Bronchus fibroblast of lung (primary cell): ENCODE results near the gene GJD2. TPM values are rescaled to one million over a fixed set of nuclear protein-coding genes. Genes with fewer than 3 reads are reported as not detected.

ENCODE experiments used
- total RNA-seq: library from RNA; depleted of rRNA; stranded (reverse); fragments of >200 nt; gene quantifications from 2 replicates; pipeline ENCODE4 v1.2.3, GENCODE V29; 2015

Gene GJD2
- total RNA-seq, result not detected in 2 replicates

DNA sequence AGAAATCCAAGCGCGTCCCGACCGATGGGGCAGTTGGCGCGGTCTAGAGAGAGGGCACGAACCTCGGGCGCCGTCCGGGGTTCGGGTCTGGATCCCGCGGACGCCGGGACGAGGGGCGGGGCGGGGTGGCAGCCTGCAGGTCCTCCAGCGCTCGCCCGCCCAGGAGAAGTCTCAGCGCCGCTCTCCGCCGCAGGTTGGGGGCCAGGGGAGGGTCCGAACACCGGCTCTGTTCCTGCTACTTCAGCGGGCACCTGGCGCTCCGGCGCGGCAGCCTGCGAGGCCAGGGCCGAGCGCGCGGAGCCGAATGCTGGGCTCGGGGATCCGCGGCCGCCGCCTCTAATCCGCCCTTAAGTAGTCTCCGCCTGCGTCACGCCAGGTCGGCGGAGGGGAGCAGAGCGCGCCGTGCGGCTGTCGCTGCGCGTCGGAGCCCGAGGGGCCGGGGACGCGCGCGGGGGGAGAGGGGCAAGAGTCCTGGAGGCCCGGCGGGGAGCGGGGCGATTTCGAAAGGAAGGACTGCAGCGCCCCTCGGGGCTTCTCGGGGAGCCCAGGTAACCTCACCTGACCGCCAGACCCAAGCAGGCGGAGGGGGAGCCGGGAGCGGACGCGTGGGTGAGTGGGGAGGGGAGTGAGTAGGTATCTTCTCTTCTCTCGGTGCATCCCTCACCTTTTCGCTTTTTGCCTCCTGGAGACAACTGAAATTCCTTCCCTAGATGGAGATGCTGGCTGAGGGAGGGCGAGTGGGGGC lies at the start of gene GJD2:
TSS of gene GJD2 (minus strand) at position 325 of the 745 bp plus-strand sequence. CDS start 510 bp downstream, outside the sequence.

DNA sequence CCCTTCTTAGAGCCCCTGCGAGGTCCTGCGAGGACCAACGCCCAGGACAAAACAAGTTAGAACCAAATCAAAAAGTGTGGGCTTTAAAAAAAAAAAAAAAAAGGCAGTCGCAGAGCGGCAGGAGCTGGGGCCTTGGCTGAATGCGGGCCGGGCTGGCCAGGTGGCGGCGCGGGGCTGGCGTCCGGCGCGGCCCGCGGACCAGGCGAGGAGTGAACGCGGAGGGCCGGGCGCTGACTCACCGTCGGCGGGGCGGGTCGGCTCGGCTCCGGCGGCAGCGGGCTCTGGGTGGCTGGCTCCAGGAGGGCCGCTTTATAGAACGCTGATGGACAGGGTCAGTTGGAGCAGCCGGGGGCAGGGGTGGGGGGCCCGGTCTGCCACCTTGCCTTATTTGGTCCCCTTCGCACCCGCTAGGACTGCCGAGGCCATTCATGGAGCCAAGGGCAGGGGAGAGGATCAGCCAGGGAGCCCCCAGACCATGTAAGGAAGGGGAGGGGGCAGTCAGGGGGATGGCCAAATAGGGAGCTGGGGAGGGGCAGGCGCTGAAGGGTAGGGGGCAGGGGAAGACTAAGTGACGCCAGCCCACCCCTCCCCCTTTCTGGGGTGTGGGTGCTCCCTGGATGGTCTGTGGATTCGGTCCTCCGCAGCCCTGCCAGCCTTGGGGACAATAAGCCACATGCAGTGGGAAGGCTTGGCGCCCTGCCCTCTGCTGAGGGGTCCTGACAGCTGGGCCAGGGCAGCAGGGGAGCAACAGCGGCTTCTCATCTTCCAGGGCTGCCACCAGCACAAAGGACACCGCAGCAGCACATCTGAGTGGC lies 40.7 kb upstream of the GJD2 start, which contains the start of gene ACTC1:
TSS of gene ACTC1 (minus strand) at position 283 of the 815 bp plus-strand sequence. CDS start 741 bp downstream, outside the sequence.

Other genes with a start within 250 kb of the GJD2 start
- gene GOLGA8B, start 171.3 kb downstream of the GJD2 start, total RNA-seq, result 13.1 and 16.8 TPM in 2 replicates
- gene ACTC1, start 40.6 kb upstream of the GJD2 start, total RNA-seq, result not detected in 2 replicates
- 16.5 and 22.4 TPM in 2 replicates for gene AQR, start 214.7 kb upstream of the GJD2 start, total RNA-seq
- gene ZNF770, start 233.3 kb upstream of the GJD2 start, total RNA-seq, result 10.9 and 12.1 TPM in 2 replicates